H1 (cell line): ENCODE data around the gene PHLPP2. TPM values are rescaled to one million over a fixed set of nuclear protein-coding genes. Genes with fewer than 3 reads are reported as not detected.
A peak's percentile ranks its signal among the peaks of the same experiment; 100 is the strongest.

Experiments
- BCL11A ChIP-seq, 2 experiments: IDR thresholded peaks; one replicate each; pipeline ENCODE4 v1.6.1; 2011; ENCODE audit warnings: low read depth in 2 of 2, low read length in 2 of 2, mild to moderate bottlenecking in 2 of 2
- CEBPB ChIP-seq: IDR thresholded peaks from 2 replicates; pipeline ENCODE4 v1.6.1; 2012; ENCODE audit warnings: low read depth, low read length
- CREB1 ChIP-seq: IDR thresholded peaks from 2 replicates; pipeline ENCODE4 v1.6.1; 2012; ENCODE audit warnings: inconsistent platforms
- EP300 ChIP-seq, 2 experiments: IDR thresholded peaks; 1 replicate in 1 of 2; 2 replicates in 1 of 2; pipeline ENCODE4 v1.6.1; 2011 to 2012; ENCODE audit warnings: low read depth in 2 of 2, low read length in 2 of 2, mild to moderate bottlenecking in 2 of 2, borderline replicate concordance in 1 of 2, inconsistent platforms in 1 of 2, moderate library complexity in 1 of 2
- FOSL1 ChIP-seq: IDR thresholded peaks from 2 replicates; pipeline ENCODE4 v1.6.1; 2011; ENCODE audit warnings: mild to moderate bottlenecking, low read depth, low read length, moderate library complexity; ENCODE audit not compliant: insufficient read depth
- HDAC2 ChIP-seq, 2 experiments: fragments of 300-600 bp in 1 of 2; sonication (generic) in 1 of 2; IDR thresholded peaks; 2 replicates each; pipeline ENCODE4 v1.6.1; 2011 to 2012; ENCODE audit warnings: low read depth in 2 of 2, low read length in 2 of 2, mild to moderate bottlenecking in 2 of 2, moderate library complexity in 2 of 2, borderline replicate concordance in 1 of 2, inconsistent platforms in 1 of 2
- NRF1 ChIP-seq: IDR thresholded peaks from 2 replicates; pipeline ENCODE4 v1.6.1; 2011; ENCODE audit warnings: mild to moderate bottlenecking, low read depth, low read length, improper control_type of control experiment
- RNF2 ChIP-seq: fragments of 200-900, 300-1000 bp; sonication (generic); IDR thresholded peaks from 2 replicates; pipeline ENCODE4 v1.7.1; 2016; ENCODE audit warnings: borderline replicate concordance, low read depth, mild to moderate bottlenecking, antibody characterized with exemption, low read length; ENCODE audit not compliant: poor library complexity, severe bottlenecking; ENCODE audit errors: missing control alignments
- SIN3A ChIP-seq, 2 experiments: IDR thresholded peaks in 1 of 2; conservative IDR thresholded peaks in 1 of 2; 2 replicates each; pipeline ENCODE4 v1.6.1; 2011 to 2012; ENCODE audit warnings: low read length in 2 of 2, improper control_type of control experiment in 1 of 2, low read depth in 1 of 2, mild to moderate bottlenecking in 1 of 2
- SP4 ChIP-seq: IDR thresholded peaks from 2 replicates; pipeline ENCODE4 v1.6.1; 2012; ENCODE audit warnings: low read length, inconsistent platforms
- SRF ChIP-seq: IDR thresholded peaks from 2 replicates; pipeline ENCODE4 v1.6.1; 2011; ENCODE audit warnings: mild to moderate bottlenecking, low read depth, low read length, moderate library complexity
- polyA plus RNA-seq, 7 experiments: library from polyadenylated mRNA; depleted of rRNA in 3 of 7; stranded (reverse) in 5 of 7; unstranded in 2 of 7; fragments of >200 nt in 5 of 7; fragments of 200-250 nt in 2 of 7; gene quantifications; 1 replicate in 5 of 7; 2 replicates in 1 of 7; 4 replicates in 1 of 7; pipeline versions ENCODE4 v1.2.1 to v1.2.3, GENCODE V29; 2011 to 2013; ENCODE audit warnings: missing spikeins in 2 of 7, mixed read lengths in 2 of 7
- total RNA-seq: library from RNA; stranded (reverse); fragmentation: NEBNext Ultra II Directional; extraction: Animal tissue kit (Norgen Biotek cat#: 25700); gene quantifications from 2 replicates; pipeline ENCODE4 v1.2.1, GENCODE V29; 2021

PHLPP2 gene
- total and polyA plus RNA-seq, 2 of the 8 experiments (the other 6 are each of a cell fraction or from before 2014, with no cell fraction given), result 7.3 to 12.9 TPM

DNA sequence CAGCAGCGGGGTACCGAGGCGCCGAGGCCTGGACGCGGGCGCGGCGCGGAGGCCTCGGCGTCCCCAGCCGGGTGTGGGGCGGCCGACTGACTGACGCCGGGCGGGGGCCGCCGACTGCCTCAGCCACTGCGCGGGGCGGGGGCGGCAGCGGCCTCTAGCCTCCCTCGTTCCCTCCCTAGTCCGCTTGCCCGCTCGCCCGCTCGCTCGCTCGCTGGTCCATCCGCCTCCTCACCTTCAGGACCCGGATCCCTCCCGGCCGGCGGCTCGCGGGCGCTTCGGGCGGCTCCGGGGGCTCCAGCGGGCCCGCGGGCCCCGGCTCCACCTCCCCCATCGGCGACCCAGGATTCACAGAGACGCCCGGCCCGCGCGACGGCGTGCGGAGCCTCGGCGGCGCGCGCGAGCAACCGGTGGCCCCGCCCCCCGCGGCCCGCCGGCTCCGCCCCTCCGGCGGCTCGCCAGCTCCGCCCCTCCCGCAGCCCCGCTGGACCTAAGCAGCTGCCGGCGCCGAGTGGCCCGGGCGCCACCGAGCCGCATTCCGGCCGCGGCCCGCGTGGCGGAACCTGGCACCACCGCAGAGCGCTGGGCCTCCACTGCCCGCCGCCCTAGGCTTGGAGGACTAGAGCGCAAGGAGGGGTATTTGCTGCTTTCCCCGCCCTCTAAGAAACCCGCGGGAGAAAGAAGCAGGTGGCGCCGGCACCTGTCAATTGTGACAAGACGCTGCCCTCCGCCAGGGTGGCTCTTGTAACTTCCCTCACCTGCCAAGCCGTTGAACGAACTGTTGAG is 773 bp downstream of the PHLPP2 start (continued):
- no peak for TF ChIP-seq RNF2
- no peak for TF ChIP-seq BCL11A (IDR thresholded peaks at IDR 0.05; ENCODE audit: low read depth in 2 of 2, low read length in 2 of 2)
- TF ChIP-seq NRF1, result no peak
- TF ChIP-seq CREB1, result no peak
- no peak for TF ChIP-seq SP4
- TF ChIP-seq FOSL1, result no peak
- peak; percentile 95 to 96 for TF ChIP-seq SIN3A (conservative IDR thresholded peaks at IDR 0.05 in 1 of 2, IDR thresholded peaks at IDR 0.05 in 1 of 2; ENCODE audit: low read depth in 1 of 2, low read length in 2 of 2)
- TF ChIP-seq HDAC2 (IDR thresholded peaks at IDR 0.05; ENCODE audit: borderline replicate concordance in 1 of 2, low read depth in 2 of 2, low read length in 2 of 2), result peak in 1 of 2 experiments; percentile 76; a peak in 2 of 4 replicates
- TF ChIP-seq CEBPB, result no peak
- TF ChIP-seq EP300 (IDR thresholded peaks at IDR 0.05; ENCODE audit: borderline replicate concordance in 1 of 2, low read depth in 2 of 2, low read length in 2 of 2), result 0 out of 3 replicates have a peak, but pooled peaks of 1 of the 2 experiments have one; percentile 11
- TF ChIP-seq SRF, result no peak
